ES-I3 (cell line): ENCODE data around the gene PAM16.
A peak's percentile ranks its signal among the peaks of the same experiment; 100 is the strongest.

ENCODE experiments used
- H3K36me3 ChIP-seq: 2 replicates; pipeline ENCODE4 v1.6.1; 2013; ENCODE audit warnings: mild to moderate bottlenecking, low read length, control low read depth, moderate library complexity; ENCODE audit not compliant: insufficient read depth
- H3K4me1 ChIP-seq: 2 replicates; pipeline ENCODE4 v1.6.1; 2013; ENCODE audit warnings: mild to moderate bottlenecking, control low read depth, low read length; ENCODE audit not compliant: insufficient read depth
- H3K9ac ChIP-seq: 2 replicates; pipeline ENCODE4 v1.6.1; 2013; ENCODE audit warnings: low read depth, mild to moderate bottlenecking, low read length, moderate library complexity
- H3K9me3 ChIP-seq: 2 replicates; pipeline ENCODE4 v1.6.1; 2013; ENCODE audit warnings: mild to moderate bottlenecking, low read length, moderate library complexity; ENCODE audit not compliant: control insufficient read depth, insufficient read depth

Gene PAM16

GRCh38 chr16:4309102-4309832 lies 41.9 kb downstream of the PAM16 start:
- Histone ChIP-seq H3K9ac (no peak overlapping the region), H3K4me1 (peaks cover 17% of the 10 kb centered on the region; the same call in 1 of the 2 replicates), H3K9me3 (no peaks in the 10 kb centered on the region), H3K36me3 (peaks cover 2% of the 10 kb centered on the region; the same call in 1 of the 2 replicates)

- Histone ChIP-seq H3K4me1 (peaks cover 17% of the 10 kb centered on the region; the same call in 1 of the 2 replicates), H3K36me3 (peaks cover 2% of the 10 kb centered on the region; the same call in 1 of the 2 replicates), H3K9me3 (no peaks in the 10 kb centered on the region), H3K9ac (peak overlapping the region; percentile 85)
Observed at GRCh38 chr16:4307215-4308037, 43.7 kb downstream of the PAM16 start.

GRCh38 chr16:4306470-4307214 lies 44.5 kb downstream of the PAM16 start:
- peaks cover 17% of the 10 kb centered on the region; the same call in 1 of the 2 replicates for H3K4me1 ChIP-seq
- H3K9me3 ChIP-seq = no peaks in the 10 kb centered on the region

GRCh38 chr16:4303973-4304372 lies 47.1 kb downstream of the PAM16 start:
- H3K9ac ChIP-seq = no peak overlapping the region
- H3K36me3 ChIP-seq = peaks cover 2% of the 10 kb centered on the region; the same call in 1 of the 2 replicates
- H3K9me3 ChIP-seq = no peaks in the 10 kb centered on the region
- H3K4me1 ChIP-seq = peaks cover 14% of the 10 kb centered on the region; the same call in 1 of the 2 replicates

More at GRCh38 chr16:4306470-4307214, 44.5 kb downstream of the PAM16 start:
- Histone ChIP-seq H3K9ac (peak overlapping the region; percentile 85), H3K36me3 (peaks cover 2% of the 10 kb centered on the region; the same call in 1 of the 2 replicates)

GRCh38 chr16:4301968-4302367 lies 49.2 kb downstream of the PAM16 start:
- H3K9ac ChIP-seq = no peak overlapping the region
- no peaks in the 10 kb centered on the region for H3K9me3 ChIP-seq
- peaks cover 23% of the 10 kb centered on the region; the same call in 1 of the 2 replicates for H3K4me1 ChIP-seq
- peaks cover 2% of the 10 kb centered on the region; the same call in 1 of the 2 replicates for H3K36me3 ChIP-seq

GRCh38 chr16:4301177-4301576 lies 49.9 kb downstream of the PAM16 start:
- no peak overlapping the region for H3K9ac ChIP-seq
- peaks cover 2% of the 10 kb centered on the region; the same call in 1 of the 2 replicates for H3K36me3 ChIP-seq
- no peaks in the 10 kb centered on the region for H3K9me3 ChIP-seq
- peaks cover 20% of the 10 kb centered on the region; the same call in 1 of the 2 replicates for H3K4me1 ChIP-seq

GRCh38 chr16:4298761-4299522 lies 52.2 kb downstream of the PAM16 start:
- no peaks in the 10 kb centered on the region for H3K9me3 ChIP-seq
- 0 out of 2 replicates have a peak overlapping the region, but pooled peaks have one; percentile 3 for H3K9ac ChIP-seq
- peaks cover 18% of the 10 kb centered on the region; the same call in 1 of the 2 replicates for H3K4me1 ChIP-seq
- no peaks in the 10 kb centered on the region for H3K36me3 ChIP-seq

GRCh38 chr16:4297480-4297879 lies 53.6 kb downstream of the PAM16 start:
- Histone ChIP-seq H3K36me3 (no peaks in the 10 kb centered on the region), H3K4me1 (peaks cover 25% of the 10 kb centered on the region), H3K9ac (no peak overlapping the region), H3K9me3 (no peaks in the 10 kb centered on the region)

GRCh38 chr16:4295581-4295980 lies 55.5 kb downstream of the PAM16 start:
- Histone ChIP-seq H3K4me1 (peaks cover 28% of the 10 kb centered on the region), H3K9ac (no peak overlapping the region), H3K9me3 (no peaks in the 10 kb centered on the region), H3K36me3 (no peaks in the 10 kb centered on the region)

- Histone ChIP-seq H3K9ac (peak overlapping the region; percentile 0; the same call in 1 of the 2 replicates), H3K9me3 (no peaks in the 10 kb centered on the region), H3K36me3 (no peaks in the 10 kb centered on the region), H3K4me1 (peaks cover 23% of the 10 kb centered on the region)
Observed at GRCh38 chr16:4293822-4294457, 57.2 kb downstream of the PAM16 start.

- Histone ChIP-seq H3K9me3 (no peaks in the 10 kb centered on the region), H3K36me3 (no peaks in the 10 kb centered on the region), H3K9ac (0 out of 2 replicates have a peak overlapping the region, but pooled peaks have one; percentile 0), H3K4me1 (peaks cover 18% of the 10 kb centered on the region)
Observed at GRCh38 chr16:4293181-4293716, 57.9 kb downstream of the PAM16 start.

- H3K9ac ChIP-seq = no peak overlapping the region
Observed at GRCh38 chr16:4291699-4292098, 59.4 kb downstream of the PAM16 start.

More at GRCh38 chr16:4291699-4292098, 59.4 kb downstream of the PAM16 start:
- Histone ChIP-seq H3K9me3 (no peaks in the 10 kb centered on the region), H3K4me1 (peaks cover 15% of the 10 kb centered on the region), H3K36me3 (no peaks in the 10 kb centered on the region)
